Lower lobe of right lung (tissue), 2 donors: Measurements from ENCODE around the gene QPCT. TPM values are rescaled to one million over a fixed set of nuclear protein-coding genes. Genes with fewer than 3 reads are reported as not detected.

Source experiments
- ATAC-seq, 2 donors: fragments of 200-7000 bp; cut with Tn5 transposase; one replicate each; pipeline ENCODE4 v1.9.1; 2020 to 2022; ENCODE audit warnings: mild to moderate bottlenecking in 2 of 2, moderate library complexity in 2 of 2
- DNase-seq: peaks from one replicate; pipeline ENCODE4 v3.0.0-alpha.2; 2020
- H3K27ac ChIP-seq: fragments of 200-600 bp; one replicate; pipeline ENCODE4 v1.8.0; 2022
- H3K27me3 ChIP-seq: fragments of 200-600 bp; one replicate; pipeline ENCODE4 v1.8.0; 2022; ENCODE audit warnings: low read depth
- H3K36me3 ChIP-seq: fragments of 200-600 bp; one replicate; pipeline ENCODE4 v1.8.0; 2022; ENCODE audit warnings: mild to moderate bottlenecking
- H3K4me1 ChIP-seq: fragments of 200-600 bp; one replicate; pipeline ENCODE4 v1.8.0; 2022
- H3K4me3 ChIP-seq: fragments of 200-600 bp; one replicate; pipeline ENCODE4 v1.8.0; 2022; ENCODE audit warnings: mild to moderate bottlenecking
- H3K9me3 ChIP-seq: fragments of 200-600 bp; one replicate; pipeline ENCODE4 v1.8.0; 2022
- intact Hi-C: fragments of 100-400 bp; cut with DNase I; formaldehyde crosslinking; loops from one replicate; pipeline ENCODE4 v1.11.0; 2022
- total RNA-seq: library from RNA; stranded (reverse); fragmentation: NEBNext Ultra II Directional; extraction: Animal tissue kit (Norgen Biotek cat#: 25700); gene quantifications from one replicate; pipeline ENCODE4 v1.2.1, GENCODE V29; 2021
- TF ChIP-seq, protein P1 (sequence below): fragments of 200-600 bp; IDR thresholded peaks from one replicate; pipeline ENCODE4 v1.8.0; 2022; ENCODE audit warnings: antibody characterized with exemption, mild to moderate bottlenecking
- donor health status: DM: no; HTN: yes; CAD: no; lungs with severe emphysema.

Gene QPCT
- total RNA-seq, 1 donor from 2014 or later = 8.6 TPM

DNA sequence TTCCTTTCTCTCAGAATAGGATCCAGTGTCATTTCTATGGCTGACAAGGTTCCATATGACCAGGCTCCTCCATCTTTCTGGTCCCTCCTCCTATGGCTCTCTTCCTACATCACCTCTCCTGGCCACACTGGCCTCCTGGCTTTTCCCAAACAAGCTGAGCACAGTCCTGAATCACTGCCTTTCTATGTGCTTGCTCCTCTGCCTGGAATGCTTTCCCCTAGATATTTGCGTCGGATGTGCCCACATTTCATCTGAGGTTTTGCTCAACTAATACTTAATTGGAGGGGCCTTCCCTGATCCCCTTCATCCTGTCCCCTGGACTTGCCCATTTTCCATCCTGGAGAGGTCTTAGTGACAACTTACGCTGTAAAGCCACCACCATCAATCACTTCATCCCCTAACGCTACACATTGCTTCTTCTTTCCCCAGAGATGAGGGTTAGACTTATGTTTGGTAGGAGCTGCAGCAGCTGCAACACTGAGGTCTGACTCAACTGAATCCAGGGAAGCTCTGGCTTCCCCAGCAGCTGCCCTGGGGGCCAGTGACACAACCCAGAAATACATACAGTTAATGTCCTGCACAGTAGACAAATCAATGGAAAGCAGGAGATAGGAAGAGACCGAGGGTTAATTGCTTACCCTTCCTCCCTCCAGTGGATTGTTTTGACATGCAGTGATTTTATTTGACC is 42.9 kb downstream of the QPCT start:
- intact Hi-C loops = no loop called here
- Histone ChIP-seq H3K9me3 (no peaks in the 10 kb centered on the region), H3K27me3 (no peaks in the 10 kb centered on the region), H3K36me3 (no peaks in the 10 kb centered on the region), H3K27ac (no peak overlapping the region), H3K4me3 (no peak overlapping the region), H3K4me1 (peaks cover 21% of the 10 kb centered on the region)
- TF ChIP-seq, protein P1, sequence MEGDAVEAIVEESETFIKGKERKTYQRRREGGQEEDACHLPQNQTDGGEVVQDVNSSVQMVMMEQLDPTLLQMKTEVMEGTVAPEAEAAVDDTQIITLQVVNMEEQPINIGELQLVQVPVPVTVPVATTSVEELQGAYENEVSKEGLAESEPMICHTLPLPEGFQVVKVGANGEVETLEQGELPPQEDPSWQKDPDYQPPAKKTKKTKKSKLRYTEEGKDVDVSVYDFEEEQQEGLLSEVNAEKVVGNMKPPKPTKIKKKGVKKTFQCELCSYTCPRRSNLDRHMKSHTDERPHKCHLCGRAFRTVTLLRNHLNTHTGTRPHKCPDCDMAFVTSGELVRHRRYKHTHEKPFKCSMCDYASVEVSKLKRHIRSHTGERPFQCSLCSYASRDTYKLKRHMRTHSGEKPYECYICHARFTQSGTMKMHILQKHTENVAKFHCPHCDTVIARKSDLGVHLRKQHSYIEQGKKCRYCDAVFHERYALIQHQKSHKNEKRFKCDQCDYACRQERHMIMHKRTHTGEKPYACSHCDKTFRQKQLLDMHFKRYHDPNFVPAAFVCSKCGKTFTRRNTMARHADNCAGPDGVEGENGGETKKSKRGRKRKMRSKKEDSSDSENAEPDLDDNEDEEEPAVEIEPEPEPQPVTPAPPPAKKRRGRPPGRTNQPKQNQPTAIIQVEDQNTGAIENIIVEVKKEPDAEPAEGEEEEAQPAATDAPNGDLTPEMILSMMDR = no peak
- ATAC-seq (no peak), DNase-seq (no peak)

DNA sequence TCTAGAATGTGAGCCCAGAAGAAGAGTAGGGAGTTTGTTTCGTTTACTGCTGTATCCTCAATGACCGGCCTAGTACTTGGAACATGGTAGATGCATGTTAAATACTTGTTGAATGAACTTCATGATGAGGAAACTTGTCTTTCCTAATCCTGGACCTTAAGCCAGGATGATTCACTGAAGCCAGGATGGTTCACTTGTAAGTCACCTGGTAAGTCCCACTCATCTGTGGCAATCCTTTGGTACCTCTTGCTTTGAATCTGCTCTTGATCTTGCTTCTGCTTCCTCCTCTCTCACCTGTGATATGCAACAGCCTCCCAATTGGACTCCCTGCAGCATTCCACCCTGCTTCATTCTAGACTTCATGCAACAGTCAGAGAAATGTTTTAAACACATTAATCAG is 43.6 kb downstream of the QPCT start:
- TF ChIP-seq, protein P1 = no peak

DNA sequence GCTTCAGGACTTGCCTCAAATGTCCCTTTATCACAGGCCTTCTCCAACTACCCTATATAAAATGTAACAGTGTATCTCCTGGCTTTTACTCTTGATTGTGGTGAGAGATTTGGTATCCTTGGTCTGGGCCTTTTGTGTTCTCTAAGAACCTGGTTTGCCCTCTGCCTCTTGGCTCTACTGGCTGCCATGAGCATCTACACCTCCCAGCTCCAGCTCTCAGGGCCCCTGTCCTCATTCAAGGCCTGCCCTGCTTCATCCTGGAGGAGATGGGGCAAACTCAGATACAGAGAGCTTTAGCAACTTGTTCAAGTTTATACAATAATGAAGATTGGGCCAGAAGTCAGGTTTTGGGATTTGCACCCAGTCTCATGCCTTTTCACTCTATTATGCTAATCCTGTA is 45.0 kb downstream of the QPCT start:
- TF ChIP-seq, protein P1 = no peak
- no peaks in the 10 kb centered on the region for H3K27me3 ChIP-seq
- no peak overlapping the region for H3K4me3 ChIP-seq
- intact Hi-C loops = no loop called here
- DNase-seq (no peak), ATAC-seq (no peak)
- no peak overlapping the region for H3K27ac ChIP-seq
- peaks cover 21% of the 10 kb centered on the region for H3K4me1 ChIP-seq
- no peaks in the 10 kb centered on the region for H3K9me3 ChIP-seq
- no peaks in the 10 kb centered on the region for H3K36me3 ChIP-seq

More for the DNA sequence above, 43.6 kb downstream of the QPCT start:
- Histone ChIP-seq H3K4me1 (peaks cover 21% of the 10 kb centered on the region), H3K27ac (no peak overlapping the region), H3K9me3 (no peaks in the 10 kb centered on the region), H3K4me3 (no peak overlapping the region), H3K36me3 (no peaks in the 10 kb centered on the region), H3K27me3 (no peaks in the 10 kb centered on the region)
- ATAC-seq (no peak), DNase-seq (no peak)
- intact Hi-C loops = no loop called here

DNA sequence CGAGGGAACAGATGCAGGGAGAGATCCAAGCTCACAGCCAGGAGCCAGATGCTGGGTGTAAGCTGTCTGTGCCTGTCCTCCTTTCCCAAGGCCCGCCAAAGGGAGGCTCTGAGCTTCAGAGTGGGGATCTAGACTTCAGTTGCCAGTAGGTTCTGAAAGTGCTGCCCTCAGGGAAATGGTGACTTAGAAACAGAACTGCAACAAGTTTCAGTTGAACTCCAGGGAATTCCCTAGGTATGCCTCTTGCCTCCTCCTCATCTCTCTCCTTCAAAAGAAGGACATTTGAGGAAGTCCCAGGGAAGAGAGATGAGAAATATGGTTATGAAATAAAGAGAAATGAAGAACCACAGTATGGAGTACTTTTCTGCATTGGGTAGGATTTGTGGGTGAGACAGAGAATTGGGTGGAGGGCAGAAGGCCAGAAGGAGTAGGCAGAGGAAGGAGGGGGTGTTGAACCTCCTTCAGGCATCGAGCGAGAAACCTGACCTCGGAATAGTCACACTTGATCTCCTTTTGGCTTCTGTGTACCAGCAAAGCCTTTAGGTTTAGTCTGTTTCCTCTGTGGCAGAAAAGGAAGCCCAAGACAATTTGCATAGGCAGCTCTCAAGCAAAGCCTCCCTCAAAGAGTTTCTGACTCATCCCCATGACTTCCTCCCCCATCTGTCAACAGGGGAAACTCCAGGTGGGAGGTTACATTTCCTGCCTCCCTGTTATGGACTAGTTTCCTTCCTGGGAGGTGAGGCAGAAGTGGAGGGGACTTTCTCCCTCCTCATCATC is 45.7 kb downstream of the QPCT start:
- intact Hi-C loops = no loop called here
- H3K9me3 ChIP-seq = no peaks in the 10 kb centered on the region

DNA sequence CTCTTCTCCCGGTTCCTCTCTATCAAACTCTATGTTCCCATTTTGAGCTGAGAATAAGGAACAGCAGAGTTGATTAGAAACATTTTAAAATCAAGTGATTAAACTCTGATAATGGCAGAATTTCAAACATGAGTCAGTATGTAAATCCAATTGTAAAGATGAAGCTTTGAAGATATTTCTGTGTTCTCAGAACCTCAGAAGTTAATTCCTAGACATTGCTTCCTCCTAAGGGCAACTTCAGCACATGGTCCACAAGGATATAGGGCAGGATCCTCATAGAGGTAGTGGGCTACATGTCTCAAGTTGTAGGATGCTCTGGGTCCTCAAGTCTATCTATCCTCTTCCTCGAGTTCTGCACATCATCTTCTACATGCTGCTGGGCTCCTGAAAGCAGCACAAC is 46.3 kb downstream of the QPCT start:
- peaks cover 21% of the 10 kb centered on the region for H3K4me1 ChIP-seq
- intact Hi-C loops = no loop called here
- ATAC-seq (no peak), DNase-seq (no peak)
- TF ChIP-seq, protein P1 = no peak
- H3K36me3 ChIP-seq = no peaks in the 10 kb centered on the region
- H3K4me3 ChIP-seq = no peak overlapping the region
- H3K9me3 ChIP-seq = no peaks in the 10 kb centered on the region
- no peaks in the 10 kb centered on the region for H3K27me3 ChIP-seq
- H3K27ac ChIP-seq = no peak overlapping the region

More for the DNA sequence above, 45.7 kb downstream of the QPCT start:
- Histone ChIP-seq H3K27ac (peak overlapping the region; percentile 43), H3K4me3 (no peak overlapping the region), H3K27me3 (no peaks in the 10 kb centered on the region), H3K36me3 (no peaks in the 10 kb centered on the region), H3K4me1 (peaks cover 21% of the 10 kb centered on the region)
- TF ChIP-seq, protein P1 = no peak
- peak; percentile 61 to 68 for ATAC-seq
- DNase-seq = no peak
